Lower leg skin (tissue), 4 donors: ENCODE measurements around the gene PROC. TPM values are rescaled to one million over a fixed set of nuclear protein-coding genes. Genes with fewer than 3 reads are reported as not detected.

Experiments used
- DNase-seq, 2 donors: peaks; one replicate each; pipeline ENCODE4 v3.0.0-alpha.2; 2019; ENCODE audit warnings: low spot score in 2 of 2
- H3K4me3 ChIP-seq: fragments of 200-600 bp; sonication (generic); 2 replicates; pipeline ENCODE4 v1.5.1; 2017; ENCODE audit warnings: mild to moderate bottlenecking, low read depth; ENCODE audit not compliant: poor library complexity, severe bottlenecking
- POLR2A ChIP-seq, 2 donors: fragments of 450-650 bp; IDR thresholded peaks; one replicate each; pipeline ENCODE4 v1.6.1; 2016 to 2017; ENCODE audit warnings: antibody characterized with exemption in 2 of 2, mild to moderate bottlenecking in 1 of 2, moderate library complexity in 1 of 2
- WGBS, 2 donors: methylation state at CpG; one replicate each; pipeline ENCODE4 v1.1.5; 2018; 5-methylcytosine and 5-hydroxymethylcytosine counted together
- intact Hi-C: fragments of 100-400 bp; cut with DNase I; formaldehyde crosslinking; loops from one replicate; pipeline ENCODE4 v1.15.0; 2023; ENCODE audit warnings: low total_unique reads
- total RNA-seq, 4 donors: library from RNA; depleted of rRNA; stranded (reverse); fragments of >200 nt; gene quantifications; one replicate each; pipeline ENCODE4 v1.1.0, GENCODE V29; 2016
- TF ChIP-seq, protein P1 (sequence below), 3 donors: fragments of 450-650 bp; IDR thresholded peaks; one replicate each; pipeline ENCODE4 v1.5.1; 2016; ENCODE audit warnings: antibody characterized with exemption in 3 of 3, mild to moderate bottlenecking in 3 of 3, moderate library complexity in 2 of 3

PROC gene
- total RNA-seq, 4 donors from 2014 or later, result not detected

DNA sequence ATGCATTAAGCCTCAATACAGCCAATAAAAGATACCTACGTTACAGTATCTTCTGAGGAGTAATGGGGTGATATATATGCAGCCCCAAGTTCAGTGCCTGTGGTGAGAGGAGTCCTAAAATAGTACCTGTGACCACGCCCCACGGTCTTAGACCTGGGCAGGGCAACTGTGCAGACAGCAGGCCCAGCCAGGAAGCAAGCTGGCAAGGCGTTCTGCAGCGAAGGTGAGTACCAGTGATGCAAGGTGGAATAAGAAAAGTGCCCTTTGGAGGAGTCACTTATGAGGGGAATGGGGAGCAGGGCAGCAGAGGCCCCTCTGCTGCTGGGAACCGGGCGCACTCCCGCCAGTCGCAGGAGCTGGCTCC, 17.7 kb upstream of the PROC start:
- DNase-seq, result no peak
- H3K4me3 ChIP-seq, result no peak overlapping the region
- WGBS, 2 donors, result 57 to 64% methylated on average over 9 of the region's 9 CpGs
- TF ChIP-seq POLR2A (IDR thresholded peaks at IDR 0.05), result no peak
- TF ChIP-seq, protein P1, sequence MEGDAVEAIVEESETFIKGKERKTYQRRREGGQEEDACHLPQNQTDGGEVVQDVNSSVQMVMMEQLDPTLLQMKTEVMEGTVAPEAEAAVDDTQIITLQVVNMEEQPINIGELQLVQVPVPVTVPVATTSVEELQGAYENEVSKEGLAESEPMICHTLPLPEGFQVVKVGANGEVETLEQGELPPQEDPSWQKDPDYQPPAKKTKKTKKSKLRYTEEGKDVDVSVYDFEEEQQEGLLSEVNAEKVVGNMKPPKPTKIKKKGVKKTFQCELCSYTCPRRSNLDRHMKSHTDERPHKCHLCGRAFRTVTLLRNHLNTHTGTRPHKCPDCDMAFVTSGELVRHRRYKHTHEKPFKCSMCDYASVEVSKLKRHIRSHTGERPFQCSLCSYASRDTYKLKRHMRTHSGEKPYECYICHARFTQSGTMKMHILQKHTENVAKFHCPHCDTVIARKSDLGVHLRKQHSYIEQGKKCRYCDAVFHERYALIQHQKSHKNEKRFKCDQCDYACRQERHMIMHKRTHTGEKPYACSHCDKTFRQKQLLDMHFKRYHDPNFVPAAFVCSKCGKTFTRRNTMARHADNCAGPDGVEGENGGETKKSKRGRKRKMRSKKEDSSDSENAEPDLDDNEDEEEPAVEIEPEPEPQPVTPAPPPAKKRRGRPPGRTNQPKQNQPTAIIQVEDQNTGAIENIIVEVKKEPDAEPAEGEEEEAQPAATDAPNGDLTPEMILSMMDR (IDR thresholded peaks at IDR 0.05), result no peak
- intact Hi-C loops, result no loop called here

DNA sequence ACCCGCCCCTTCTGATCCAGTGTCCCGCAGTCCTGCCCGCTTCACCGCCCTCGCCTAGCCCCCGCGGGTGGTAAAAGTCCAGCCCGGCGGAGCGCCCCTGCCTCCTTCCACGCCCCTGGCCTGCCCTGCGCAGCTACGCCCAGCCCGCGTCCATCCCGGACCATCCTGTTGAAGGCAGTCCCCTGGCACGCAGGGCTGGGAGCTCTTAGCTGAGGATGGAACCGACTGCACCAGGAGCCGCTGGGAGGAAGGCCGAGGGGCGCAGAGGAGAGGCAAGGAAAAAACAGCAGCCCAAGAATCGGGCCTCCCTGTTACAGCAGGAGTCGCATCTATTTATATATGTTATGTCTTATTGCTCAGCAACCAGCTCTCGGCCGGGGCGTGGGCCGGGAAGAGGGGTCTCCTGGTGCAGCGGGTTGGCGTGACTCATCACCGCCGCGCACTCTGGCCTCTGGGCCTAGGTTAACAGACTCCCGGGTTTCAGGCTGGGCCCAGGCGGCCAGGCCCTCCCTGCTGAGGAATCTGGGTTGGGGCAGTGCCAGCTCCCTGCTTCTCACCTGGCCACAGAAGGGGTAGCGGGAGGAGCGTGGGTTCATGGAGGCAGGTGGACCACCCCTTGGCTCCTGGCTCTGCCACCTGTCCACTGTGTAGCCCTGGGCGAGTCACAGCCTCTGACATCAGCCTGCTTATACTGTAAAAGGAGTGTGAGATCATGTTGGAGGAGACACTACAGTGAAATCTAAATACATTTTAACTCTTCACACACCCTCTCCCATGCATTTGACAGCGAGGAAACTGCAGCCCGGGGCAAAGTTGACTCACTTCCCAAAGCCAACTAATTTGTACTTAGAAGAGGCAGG, 17.1 kb upstream of the PROC start:
- WGBS, 2 donors, result 41 to 54% methylated on average over 39 of the region's 39 CpGs

DNA sequence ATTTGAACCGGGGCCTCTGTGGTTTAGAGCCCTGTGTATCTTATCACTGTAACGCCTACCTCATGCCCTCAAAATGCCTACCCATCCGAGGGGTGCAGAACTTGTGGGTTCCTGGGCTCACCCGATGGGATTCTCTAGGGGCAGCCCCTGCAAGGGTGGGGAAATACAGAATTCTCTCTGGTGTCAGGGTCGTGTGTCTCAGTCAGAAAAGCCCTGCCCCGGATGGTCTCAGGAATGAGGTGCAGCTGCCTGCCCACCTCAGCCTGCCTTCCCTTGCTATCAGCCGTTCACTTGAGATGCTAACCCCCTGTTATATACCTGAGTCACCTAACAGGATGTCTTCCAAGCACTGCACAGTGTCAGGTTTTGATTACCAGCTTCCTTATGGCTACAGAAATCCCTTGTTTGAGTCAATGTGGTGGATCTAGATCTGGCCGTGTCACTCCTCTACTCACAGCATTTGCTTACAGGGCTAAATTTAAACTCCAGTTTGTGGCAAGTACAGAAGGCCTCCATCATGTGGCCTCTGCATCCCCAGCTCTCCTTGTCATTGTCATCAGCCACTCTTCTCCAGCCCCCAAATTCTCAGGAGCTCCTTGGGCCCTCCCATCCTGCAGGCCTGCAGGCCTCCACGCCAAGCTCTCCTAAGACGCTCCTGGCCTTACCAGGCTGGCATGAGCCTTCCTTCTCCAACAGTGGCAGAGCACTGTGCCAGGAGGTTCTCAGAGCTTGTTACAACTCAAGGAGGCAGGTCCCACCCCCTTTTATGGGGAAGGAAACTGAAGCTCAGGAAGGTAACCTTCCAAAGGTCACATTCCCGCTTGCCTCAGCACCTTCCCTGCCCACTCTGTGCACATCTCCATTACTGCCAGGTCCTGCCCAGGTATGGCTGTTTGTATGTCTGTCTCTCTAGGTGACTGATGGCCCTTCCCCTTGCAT, 16.2 kb upstream of the PROC start:
- intact Hi-C loops, result no loop called here
- WGBS, 2 donors, result 43 to 57% methylated on average over 10 to 11 of the region's 11 CpGs
- DNase-seq, result peak in 1 of 2 donors; percentile 13
- TF ChIP-seq POLR2A (IDR thresholded peaks at IDR 0.05), result no peak
- TF ChIP-seq, protein P1 (IDR thresholded peaks at IDR 0.05), result no peak
- no peak overlapping the region for H3K4me3 ChIP-seq

More for the DNA sequence above, 17.1 kb upstream of the PROC start:
- TF ChIP-seq, protein P1 (IDR thresholded peaks at IDR 0.05), result no peak
- no peak for TF ChIP-seq POLR2A (IDR thresholded peaks at IDR 0.05)
- intact Hi-C loops, result no loop called here
- H3K4me3 ChIP-seq, result no peak overlapping the region
- DNase-seq, result peak in 1 of 2 donors; percentile 24

DNA sequence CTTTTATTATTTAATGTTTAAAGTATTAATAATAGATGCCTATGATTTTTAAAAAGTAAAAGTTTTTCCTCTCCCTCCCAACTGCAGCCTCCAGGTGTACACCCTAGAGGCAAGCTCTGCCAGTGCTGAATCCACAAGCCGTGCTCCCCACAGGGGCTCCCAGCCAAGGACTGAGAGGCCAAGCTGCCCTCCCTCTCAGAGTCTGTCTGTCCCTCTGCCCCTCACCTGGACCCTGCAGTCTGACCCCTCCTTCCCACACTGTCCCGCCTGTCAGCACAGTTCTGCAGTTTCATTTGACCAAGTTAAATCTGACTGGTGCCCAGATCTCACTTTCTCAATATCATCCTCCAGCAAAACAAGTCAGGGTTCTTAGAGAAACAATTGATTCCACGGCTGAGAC, 14.8 kb upstream of the PROC start:
- 67 to 69% methylated on average over 3 of the region's 3 CpGs for WGBS, 2 donors
- no peak overlapping the region for H3K4me3 ChIP-seq
- DNase-seq, result no peak
- TF ChIP-seq, protein P1 (IDR thresholded peaks at IDR 0.05), result no peak
- no peak for TF ChIP-seq POLR2A (IDR thresholded peaks at IDR 0.05)
- intact Hi-C loops, result no loop called here

DNA sequence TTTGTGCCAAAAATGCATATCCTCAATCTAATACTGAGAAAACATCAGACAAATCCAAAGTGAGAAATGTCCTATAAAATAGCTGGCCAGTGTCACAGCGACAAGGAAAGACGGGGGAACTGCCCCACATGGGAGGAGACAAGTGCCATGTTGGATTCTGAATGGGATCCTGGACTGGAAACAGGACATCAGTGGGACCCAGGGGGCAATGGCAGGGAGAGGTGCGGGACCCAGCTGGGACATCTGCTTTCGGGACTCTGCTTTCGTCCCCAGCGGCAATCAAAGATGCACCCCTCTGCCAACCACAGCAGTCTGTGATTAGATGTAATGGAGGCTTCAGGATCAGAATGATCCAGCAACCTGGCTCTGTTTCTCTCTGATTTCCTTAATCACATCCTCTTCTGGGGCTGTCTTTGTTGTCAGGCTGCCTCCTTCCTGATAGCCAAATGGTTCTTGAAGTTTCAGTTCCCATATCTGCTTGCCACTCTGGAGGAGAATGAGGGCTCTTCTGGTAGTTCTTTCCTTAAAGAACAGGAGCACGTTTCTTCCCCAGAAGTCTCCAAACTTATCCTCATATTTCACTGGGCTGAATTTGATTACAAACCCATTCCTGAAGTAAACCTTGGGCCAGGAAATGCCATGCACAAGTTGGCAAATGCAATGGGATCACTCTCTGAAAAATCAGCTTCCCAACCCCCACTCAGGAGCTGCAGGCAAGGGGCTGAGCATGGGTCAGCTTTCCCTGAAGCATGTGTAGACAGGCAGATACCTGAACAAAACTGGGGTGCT, 13.6 kb upstream of the PROC start:
- H3K4me3 ChIP-seq, result no peak overlapping the region
- no peak for TF ChIP-seq POLR2A (IDR thresholded peaks at IDR 0.05)
- TF ChIP-seq, protein P1 (IDR thresholded peaks at IDR 0.05), result no peak
- WGBS, 2 donors, result 85 to 89% methylated on average over 7 of the region's 7 CpGs
- DNase-seq, result no peak
- intact Hi-C loops, result no loop called here
